ENCODE measurements around the gene SLC28A1. TPM values are rescaled to one million over a fixed set of nuclear protein-coding genes. Genes with fewer than 3 reads are reported as not detected.

The SLC28A1 gene
- total RNA-seq, 4 donors from 2014 or later = not detected

GRCh38 chr15:84947947-84948830 is 63.7 kb downstream of the SLC28A1 start:
- TF ChIP-seq CTCF (IDR thresholded peaks at IDR 0.05; ENCODE audit: low read depth) = no peak

- no peak for TF ChIP-seq CTCF (IDR thresholded peaks at IDR 0.05; ENCODE audit: low read depth)
These were observed 64.6 kb downstream of the SLC28A1 start for GRCh38 chr15:84949043-84949442.

- no peak for TF ChIP-seq CTCF (IDR thresholded peaks at IDR 0.05; ENCODE audit: low read depth)
These were observed 65.5 kb downstream of the SLC28A1 start for GRCh38 chr15:84949845-84950569.

GRCh38 chr15:84950570-84951111 is 66.2 kb downstream of the SLC28A1 start:
- no peak for TF ChIP-seq CTCF (IDR thresholded peaks at IDR 0.05; ENCODE audit: low read depth)

GRCh38 chr15:84951736-84952135 is 67.3 kb downstream of the SLC28A1 start:
- no peak for TF ChIP-seq CTCF (IDR thresholded peaks at IDR 0.05; ENCODE audit: low read depth)

- TF ChIP-seq CTCF (IDR thresholded peaks at IDR 0.05; ENCODE audit: low read depth) = no peak
These were observed 68.7 kb downstream of the SLC28A1 start for GRCh38 chr15:84953136-84953535.

GRCh38 chr15:84953726-84954125 is 69.3 kb downstream of the SLC28A1 start:
- no peak for TF ChIP-seq CTCF (IDR thresholded peaks at IDR 0.05; ENCODE audit: low read depth)
